GM12892 (cell line): Measurements from ENCODE around the gene NHLH2.

Experiments
- DNase-seq: peaks from one replicate; pipeline ENCODE4 v3.0.0; 2011; ENCODE audit not compliant: insufficient read length
- FAIRE-seq: peaks from 2 replicates; lab custom pipeline; 2011; peaks lifted over from hg19 to GRCh38; lab: Jason Lieb, UNC
- POLR2A ChIP-seq: IDR thresholded peaks from 2 replicates; pipeline ENCODE4 v1.6.1; 2011; ENCODE audit warnings: low read depth, low read length, control low read depth
- POLR2AphosphoS5 ChIP-seq: IDR thresholded peaks from 2 replicates; pipeline ENCODE4 v1.6.1; 2011; ENCODE audit warnings: low read depth, low read length, control low read depth
- TAF1 ChIP-seq: IDR thresholded peaks from 2 replicates; pipeline ENCODE4 v1.6.1; 2011; ENCODE audit warnings: low read depth, mild to moderate bottlenecking, control low read depth, low read length, borderline replicate concordance

NHLH2 gene

DNA sequence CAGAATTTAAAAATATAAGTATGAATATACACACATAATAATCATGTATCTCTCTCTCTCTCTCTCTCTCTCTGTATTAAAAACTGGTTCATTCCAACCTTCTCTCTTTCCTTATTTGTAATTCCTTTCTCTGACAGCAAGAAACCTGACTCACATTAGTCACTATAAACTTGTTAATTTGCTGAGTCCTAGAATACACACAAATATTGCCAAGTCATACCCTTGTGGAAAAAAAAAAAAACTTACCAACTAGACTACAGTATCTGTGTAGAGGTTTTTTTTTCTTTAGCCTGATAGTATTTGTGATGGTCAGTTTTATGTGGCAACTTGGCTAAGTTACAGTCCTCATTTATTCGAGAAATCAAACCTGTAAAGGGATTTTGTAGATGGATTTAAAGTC lies 26.3 kb upstream of the NHLH2 start:
- TF ChIP-seq POLR2AphosphoS5 (no peak), POLR2A (no peak), TAF1 (no peak)
- no peak for DNase-seq
- no peak for FAIRE-seq

DNA sequence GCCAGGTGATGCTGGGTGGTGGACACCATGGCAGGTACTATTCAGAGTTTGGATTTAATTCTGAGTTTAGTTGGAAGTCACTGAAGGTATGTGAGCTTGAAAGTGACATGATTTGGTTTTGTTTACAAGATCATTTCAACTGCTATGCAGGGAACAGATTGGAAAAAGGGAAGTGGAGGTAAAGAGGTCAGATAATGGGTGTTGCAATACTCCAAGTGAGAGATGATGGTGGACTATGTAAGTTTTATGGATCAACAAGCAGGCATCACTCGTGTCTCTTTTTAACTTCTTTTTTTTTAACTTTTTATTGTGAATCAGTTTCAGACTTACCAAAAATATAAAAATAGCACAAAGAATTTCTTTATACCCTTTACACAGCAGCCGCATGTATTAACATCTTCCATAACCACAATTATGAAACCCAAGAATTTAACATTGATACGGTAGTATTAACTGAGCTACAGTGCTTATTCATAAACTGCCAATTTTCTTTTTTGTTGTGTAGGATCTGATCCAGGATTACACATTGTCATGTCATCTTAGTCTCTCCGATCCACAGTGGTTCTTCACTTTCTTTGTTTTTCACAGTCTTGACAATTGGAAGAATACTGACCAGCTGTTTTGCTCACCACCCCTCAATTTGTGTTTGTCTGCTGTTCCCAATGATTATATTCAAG lies 24.9 kb upstream of the NHLH2 start:
- TF ChIP-seq TAF1 = no peak
- no peak for TF ChIP-seq POLR2A
- TF ChIP-seq POLR2AphosphoS5 = no peak
- FAIRE-seq (no peak), DNase-seq (no peak)

DNA sequence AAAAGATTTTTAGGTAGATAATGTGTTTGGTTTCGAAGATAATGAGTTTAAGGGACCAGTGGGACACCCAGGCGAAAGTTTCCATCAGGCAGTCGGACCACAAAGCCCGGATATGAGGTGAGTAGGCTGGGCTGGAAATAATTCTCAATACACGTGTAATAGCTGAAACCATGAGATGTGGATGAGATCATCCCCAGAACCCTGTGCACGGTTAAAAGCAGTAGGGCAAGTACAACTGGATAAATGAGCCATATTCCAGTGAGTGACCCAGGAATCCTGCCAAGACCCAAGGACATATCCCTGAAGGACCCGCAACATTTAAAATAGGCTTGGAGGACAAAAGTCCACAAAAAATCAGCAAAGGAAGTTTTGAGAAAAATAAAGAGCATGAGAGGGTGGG lies 21.5 kb upstream of the NHLH2 start:
- no peak for TF ChIP-seq POLR2A
- TF ChIP-seq TAF1 = no peak
- TF ChIP-seq POLR2AphosphoS5 = no peak
- no peak for FAIRE-seq

DNA sequence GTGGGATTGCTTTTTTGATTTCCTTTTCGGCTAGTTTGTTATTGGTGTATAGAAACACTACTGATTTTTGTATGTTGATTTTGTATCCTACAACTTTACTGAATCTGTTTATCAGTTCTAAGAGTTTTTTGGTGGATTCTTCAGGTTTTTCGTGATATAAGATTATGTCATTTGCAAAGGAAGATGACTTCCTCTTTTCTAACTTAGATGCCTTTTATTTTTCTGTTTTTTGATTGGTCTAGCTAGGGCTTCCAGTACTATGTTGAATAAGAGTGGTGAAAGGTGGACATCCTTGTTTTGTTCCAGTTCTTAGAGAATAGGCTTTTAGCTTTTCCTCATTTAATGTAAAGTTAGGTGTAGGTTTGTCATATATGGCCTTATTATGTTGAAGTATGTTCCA lies 13.1 kb upstream of the NHLH2 start:
- FAIRE-seq = no peak
- TF ChIP-seq POLR2A (no peak), TAF1 (no peak), POLR2AphosphoS5 (no peak)

More for the DNA sequence above, 21.5 kb upstream of the NHLH2 start:
- no peak for DNase-seq

DNA sequence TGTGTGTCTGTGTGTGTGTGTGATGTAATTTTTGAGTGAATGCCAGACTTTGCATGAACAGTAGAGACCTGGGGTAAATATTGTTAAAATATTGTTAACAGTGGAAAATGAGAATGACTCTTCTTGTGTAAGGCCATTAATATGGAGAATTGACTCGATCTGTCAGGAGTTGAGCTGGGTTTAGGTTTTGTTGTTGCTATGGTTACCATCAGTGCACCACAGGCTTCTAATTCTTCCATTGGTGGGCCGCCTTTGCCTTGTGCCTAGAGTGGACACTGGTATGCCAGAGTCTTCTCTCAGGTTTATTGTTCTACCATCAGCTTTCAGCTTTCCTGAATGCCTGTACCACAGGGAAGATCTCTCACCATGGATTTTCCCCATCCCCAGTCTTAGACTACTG lies 10.0 kb upstream of the NHLH2 start:
- DNase-seq (no peak), FAIRE-seq (no peak)
- TF ChIP-seq POLR2AphosphoS5 (no peak), TAF1 (no peak), POLR2A (no peak)

More for the DNA sequence above, 13.1 kb upstream of the NHLH2 start:
- DNase-seq = no peak

DNA sequence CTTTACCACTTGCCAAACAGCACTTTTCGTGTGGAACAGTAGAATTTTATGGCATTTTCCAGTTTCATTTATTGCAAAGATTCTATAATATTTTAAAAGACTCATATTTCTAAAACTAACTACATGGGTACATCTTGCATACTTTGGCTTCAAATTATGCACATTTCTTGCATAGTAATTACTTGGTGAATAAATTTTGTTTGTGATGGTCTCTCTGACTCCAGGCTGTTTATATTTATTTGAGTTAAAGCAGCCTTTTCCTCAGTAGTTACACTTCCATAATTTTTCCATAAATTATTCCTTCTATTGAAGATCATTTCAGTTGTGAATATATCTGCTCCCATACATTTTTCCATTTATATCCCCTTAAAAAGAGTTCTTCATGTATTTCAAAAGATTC lies 6.9 kb upstream of the NHLH2 start:
- FAIRE-seq (no peak), DNase-seq (no peak)

DNA sequence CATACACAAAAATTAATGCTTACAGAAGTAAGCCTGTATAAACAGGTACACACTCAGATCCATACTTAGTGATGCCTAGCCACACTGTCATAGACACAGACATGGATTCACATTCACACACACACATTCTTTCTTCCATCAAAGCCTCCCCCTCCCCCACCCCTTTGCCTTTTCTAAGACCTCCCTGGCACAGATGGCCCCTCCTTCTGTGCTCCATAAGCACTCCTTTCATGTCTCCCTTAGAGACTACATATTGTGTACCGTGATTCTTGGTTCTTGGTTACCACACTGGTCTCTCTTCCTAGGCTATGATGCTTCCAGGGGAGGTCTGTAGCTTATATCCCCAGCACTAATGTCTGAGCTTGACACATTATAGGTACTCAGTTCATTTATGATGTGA lies 2.0 kb upstream of the NHLH2 start:
- FAIRE-seq (no peak), DNase-seq (no peak)
- TF ChIP-seq TAF1 = no peak
- no peak for TF ChIP-seq POLR2A
- no peak for TF ChIP-seq POLR2AphosphoS5

More for the DNA sequence above, 6.9 kb upstream of the NHLH2 start:
- TF ChIP-seq TAF1 (no peak), POLR2AphosphoS5 (no peak), POLR2A (no peak)

DNA sequence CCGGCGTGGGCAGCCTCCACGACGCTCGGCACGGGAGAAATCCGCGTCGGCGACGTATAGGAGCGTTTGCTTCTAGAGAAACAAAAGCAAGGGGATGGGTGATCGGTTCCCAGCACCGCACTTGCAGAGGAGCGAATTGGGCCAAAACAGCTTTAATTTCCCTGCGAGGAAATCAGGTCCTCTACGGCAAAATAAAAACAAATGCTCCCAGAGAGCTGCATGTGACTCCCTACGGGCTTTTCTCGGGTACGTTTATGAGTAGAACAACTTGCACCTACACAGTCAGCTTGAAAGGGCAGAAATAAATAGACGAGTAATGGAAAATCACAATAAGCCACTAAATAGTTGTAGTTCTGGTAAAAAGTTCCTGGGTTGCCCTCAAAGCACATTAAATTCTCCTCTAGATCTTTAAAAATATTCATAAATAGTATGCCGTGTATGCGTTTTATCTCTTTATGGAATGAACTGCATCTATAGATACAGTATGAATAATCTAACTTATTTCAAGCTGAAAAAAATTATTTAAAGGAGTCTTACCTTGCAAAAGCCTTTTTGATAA lies 1.2 kb downstream of the NHLH2 start:
- FAIRE-seq (no peak), DNase-seq (no peak)
- TF ChIP-seq POLR2A = no peak
- TF ChIP-seq TAF1 = no peak
- TF ChIP-seq POLR2AphosphoS5 = no peak

DNA sequence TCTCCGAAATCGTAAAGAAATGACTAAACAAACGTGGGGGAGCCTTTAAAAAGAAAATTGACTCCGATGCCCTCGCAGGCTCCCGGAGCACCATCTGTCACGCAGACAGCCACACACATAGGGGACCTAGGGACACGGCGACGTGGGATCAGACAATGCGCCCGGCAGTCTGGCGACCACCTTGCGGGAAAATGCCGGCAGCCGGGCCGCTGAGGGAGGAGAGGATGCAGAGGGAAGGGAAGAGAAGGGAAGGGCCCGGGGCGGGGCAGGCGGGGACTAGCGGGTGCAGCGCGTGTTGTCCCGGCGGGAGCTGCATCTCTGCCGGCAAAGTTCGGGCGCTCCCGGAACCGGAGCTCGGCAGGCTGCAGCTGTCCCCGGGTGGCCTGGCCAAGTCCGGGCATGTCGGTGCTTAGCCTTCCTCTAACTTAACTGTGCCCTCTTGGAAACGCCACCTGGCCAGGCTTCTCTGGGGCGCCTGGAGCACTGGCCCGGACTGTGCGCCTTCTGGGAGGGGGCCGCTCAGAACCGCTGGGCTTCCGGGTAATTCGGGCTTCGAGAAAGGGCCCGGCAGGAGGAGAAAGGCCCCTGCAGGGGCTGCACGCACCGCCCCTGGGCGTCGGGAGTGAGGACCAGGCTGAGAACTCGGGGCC lies 1.8 kb downstream of the NHLH2 start:
- no peak for DNase-seq
- TF ChIP-seq POLR2A (no peak), TAF1 (no peak), POLR2AphosphoS5 (no peak)
- FAIRE-seq = no peak

DNA sequence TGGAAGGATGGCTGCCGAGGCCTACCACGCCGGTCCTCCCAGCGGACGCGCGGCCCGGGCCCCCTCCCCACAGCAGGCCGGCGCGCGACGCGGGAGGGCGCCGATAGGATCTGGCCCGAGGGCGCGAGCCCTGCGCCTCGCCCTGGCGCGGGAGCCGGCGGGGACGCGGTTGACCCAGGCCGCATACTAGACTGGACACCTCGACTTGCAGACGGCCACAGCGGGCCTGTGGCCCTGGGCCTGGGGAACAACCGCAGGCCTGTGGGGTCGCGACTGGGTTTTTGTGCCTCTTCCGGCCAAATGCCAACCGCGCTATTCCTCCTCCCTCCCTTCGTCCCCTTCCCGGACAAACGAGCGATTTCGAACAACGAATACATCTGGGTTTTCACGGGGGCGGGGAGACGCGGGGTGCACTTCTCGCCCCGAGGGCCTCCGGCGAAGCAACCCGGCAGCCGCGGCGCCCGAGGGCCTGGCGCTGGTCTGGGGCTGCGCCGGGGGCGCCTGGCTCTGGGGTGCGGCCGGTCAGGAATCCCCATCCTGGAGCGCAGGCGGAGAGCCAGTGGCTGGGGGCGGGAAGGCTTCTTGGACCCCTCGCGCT lies 2.4 kb downstream of the NHLH2 start:
- DNase-seq (no peak), FAIRE-seq (no peak)
- TF ChIP-seq POLR2A (no peak), POLR2AphosphoS5 (no peak)

DNA sequence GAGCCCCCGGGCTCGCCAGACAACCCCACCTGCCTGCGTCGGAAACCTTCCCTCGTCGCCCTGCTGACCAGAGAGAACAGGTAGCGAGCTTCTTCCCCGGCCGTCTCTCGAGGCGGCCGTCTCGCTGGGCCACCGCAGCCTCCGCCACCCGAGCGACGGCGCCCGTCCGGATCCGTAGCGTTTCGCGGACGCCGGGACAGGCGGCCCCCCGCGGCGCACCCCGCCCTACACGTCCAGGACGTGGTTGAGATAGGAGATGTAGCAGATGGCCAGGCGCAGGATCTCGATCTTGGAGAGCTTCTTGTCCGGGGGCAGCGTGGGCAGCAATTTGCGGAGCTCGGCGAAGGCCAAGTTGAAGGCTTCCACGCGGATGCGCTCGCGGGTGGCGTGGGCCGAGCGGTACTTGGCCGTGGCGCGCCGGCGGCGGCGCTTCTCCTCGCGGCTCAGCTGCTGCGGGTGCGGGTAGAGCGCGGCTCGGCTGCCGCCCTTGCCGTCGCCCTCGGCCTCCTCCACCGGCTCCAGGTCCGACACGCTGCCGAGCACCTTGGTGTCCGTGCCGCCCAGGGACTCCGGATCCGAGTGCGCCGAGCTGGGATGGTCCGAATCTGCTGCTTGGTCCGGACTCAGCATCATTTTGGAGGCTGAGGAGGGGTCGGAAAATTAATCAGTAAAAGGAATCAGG lies 3.0 kb downstream of the NHLH2 start:
- DNase-seq = no peak
- TF ChIP-seq POLR2AphosphoS5 (no peak), TAF1 (no peak), POLR2A (no peak)
- no peak for FAIRE-seq

DNA sequence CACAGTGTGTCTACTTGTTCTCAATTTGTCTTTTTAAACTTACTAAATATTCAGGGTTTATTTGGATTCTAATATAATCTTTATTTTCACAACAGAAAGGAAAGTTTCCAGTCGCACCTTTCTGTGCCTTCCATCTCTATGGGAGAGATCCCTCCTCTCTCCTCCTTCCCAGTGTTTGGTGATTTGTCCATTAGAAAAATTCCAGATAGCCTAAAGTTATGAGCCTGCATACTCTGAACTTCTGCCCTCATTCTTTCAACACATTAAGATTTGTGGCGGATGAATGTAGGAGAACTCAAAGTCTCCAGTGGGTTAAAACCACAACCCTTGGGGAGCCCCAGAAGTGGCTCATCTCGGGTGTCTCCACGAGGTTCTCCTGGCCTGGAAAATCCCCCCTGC lies 3.6 kb downstream of the NHLH2 start:
- DNase-seq (no peak), FAIRE-seq (no peak)
- no peak for TF ChIP-seq POLR2AphosphoS5
- TF ChIP-seq TAF1 = no peak
- no peak for TF ChIP-seq POLR2A

DNA sequence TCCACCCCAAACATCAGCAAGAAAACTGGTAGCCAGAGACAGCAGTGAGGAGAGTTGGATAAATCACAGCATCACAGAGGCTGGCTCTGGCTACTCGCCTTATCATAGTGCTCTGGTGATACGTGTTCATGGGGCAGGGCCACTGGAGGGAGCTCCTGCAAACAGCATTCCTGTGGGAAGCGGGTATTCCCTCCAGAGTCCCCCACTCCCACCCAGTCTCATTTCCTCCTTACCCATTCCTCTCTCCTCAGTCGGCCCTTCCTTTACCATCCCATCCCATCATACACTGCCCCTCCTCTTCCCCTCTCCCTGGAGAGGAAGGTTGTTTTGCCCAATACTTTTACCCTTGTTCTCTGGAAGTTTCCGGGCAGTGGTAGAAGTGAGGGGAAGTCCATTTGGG lies 7.1 kb downstream of the NHLH2 start:
- DNase-seq = no peak
- no peak for FAIRE-seq
- TF ChIP-seq POLR2A = no peak
